ENCODE data around the gene RABAC1. TPM values are rescaled to one million over a fixed set of nuclear protein-coding genes. Genes with fewer than 3 reads are reported as not detected.

Gene RABAC1
- total and polyA plus RNA-seq, 2 of the 13 experiments (the other 11 are each of a cell fraction or from before 2014, with no cell fraction given), result 37.4 to 74.0 TPM

DNA sequence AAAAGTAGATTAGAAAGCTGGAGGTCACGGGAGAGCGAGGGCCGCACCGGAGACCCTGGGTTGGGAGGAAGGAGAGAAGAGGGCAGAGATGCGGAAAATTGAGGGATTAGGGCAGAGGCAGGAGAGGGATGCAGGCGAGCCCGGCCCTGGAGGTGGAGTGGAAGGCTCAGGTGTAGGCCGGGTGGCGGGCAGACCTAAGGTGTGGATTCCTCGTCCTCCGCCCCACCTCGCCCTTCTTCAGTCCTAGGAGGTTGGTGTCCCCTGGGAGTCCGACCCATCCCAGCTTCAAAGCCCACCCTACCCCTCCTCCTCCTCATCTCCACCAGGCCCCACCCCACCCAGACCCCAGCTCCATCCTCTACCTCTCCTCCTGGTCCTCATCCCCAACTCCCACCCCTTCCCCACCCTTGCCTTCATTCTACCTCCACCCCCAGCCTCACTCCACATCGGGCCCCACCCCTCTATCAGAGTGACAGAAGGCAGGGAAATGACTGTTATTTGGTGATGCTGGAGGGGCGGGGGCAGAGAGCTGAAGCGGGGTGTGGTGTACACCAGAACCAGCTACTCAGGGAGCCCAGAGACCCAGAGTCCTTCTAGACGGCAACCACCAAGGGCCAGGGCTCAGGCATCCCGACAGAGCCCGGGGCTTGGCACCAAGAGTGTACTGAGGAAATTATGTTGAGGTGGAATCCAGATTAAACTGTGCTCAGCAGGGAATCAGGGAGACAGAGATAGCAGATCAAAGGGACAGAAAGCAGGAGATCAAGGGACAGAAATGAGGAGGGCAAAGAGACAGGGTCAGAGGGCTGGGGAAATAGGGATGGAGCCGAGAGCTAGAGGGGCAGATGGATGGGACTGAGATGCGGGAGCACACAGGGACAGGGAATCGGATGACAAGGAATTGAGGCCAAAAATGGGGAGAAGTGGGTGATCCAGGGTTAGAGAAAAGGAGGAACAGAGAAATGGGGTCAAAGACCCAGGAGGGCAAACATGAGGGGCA, 37.2 kb downstream of the RABAC1 start:
- Histone ChIP-seq H3K4me2 (ENCODE audit: low read depth, low read length) (no peak overlapping the region), H3K4me1 (ENCODE audit: insufficient read depth, low read length) (no peaks in the 10 kb centered on the region), H3K9ac (ENCODE audit: insufficient read depth, low read depth, low read length) (no peak overlapping the region), H3K27me3 (ENCODE audit: control insufficient read depth in 1 of 2, insufficient read depth in 2 of 2, low read length in 2 of 2) (peaks cover 0 to 50% of the 10 kb centered on the region in 2 experiments; a peak in 4 of 5 replicates), H3K27ac (ENCODE audit: extremely low read length, insufficient read depth, low read length) (no peak overlapping the region), H2AFZ (ENCODE audit: low read length) (no peak overlapping the region), H3K79me2 (ENCODE audit: insufficient read depth, low read length) (no peaks in the 10 kb centered on the region), H3K4me3 (replicated peaks in 1 of 3; ENCODE audit: insufficient read depth in 1 of 3, low read depth in 2 of 3, low read length in 3 of 3) (no peak overlapping the region), H4K20me1 (ENCODE audit: insufficient read depth, low read length) (no peaks in the 10 kb centered on the region), H3K9me3 (ENCODE audit: low read length) (no peaks in the 10 kb centered on the region), H3K36me3 (replicated peaks in 1 of 2; ENCODE audit: control insufficient read depth in 1 of 2, insufficient read depth in 2 of 2, low read length in 2 of 2) (no peaks in the 10 kb centered on the region)
- ATAC-seq, result no peak
- ChIA-PET POLR2A (interaction anchor here (1.2 kb wide), 1 partner anchor 34 kb away, joined by 3 read pairs; no protein-coding TSS in a partner anchor), CTCF (ENCODE audit: low intra/inter-chr PET ratio, low total read pairs) (no interaction called here)
- FAIRE-seq, result no peak
- in situ Hi-C loops (cut with HindIII; ENCODE audit: extremely low pct_ligation_motif_present, low pct_unique_long_range_greater_than_20kb), result no loop called here
- WGBS (ENCODE audit: low lambda C conversion rate), result 29% methylated on average over 20 of the region's 22 CpGs
- intact Hi-C loops (cut with micrococcal nuclease; ENCODE audit: unreplicated experiment), result no loop called here
- TF ChIP-seq, protein P1, sequence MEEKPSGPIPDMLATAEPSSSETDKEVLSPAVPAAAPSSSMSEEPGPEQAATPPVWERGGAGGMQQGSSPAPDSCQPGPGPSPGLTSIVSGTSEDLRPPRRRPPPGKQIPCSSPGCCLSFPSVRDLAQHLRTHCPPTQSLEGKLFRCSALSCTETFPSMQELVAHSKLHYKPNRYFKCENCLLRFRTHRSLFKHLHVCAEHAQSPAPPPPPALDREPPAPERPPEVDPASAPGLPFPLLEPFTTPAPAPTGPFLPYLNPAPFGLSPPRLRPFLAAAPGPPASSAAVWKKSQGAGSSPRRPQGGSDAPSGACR (CRISPR knock-in tag; IDR thresholded peaks at IDR 0.05), result no peak
- TF ChIP-seq NFKB2 (CRISPR knock-in tag; IDR thresholded peaks at IDR 0.05; ENCODE audit: borderline replicate concordance), result no peak
- TF ChIP-seq TRIM24 (CRISPR knock-in tag; IDR thresholded peaks at IDR 0.05), result no peak
- no peak for TF ChIP-seq ZMAT3 (CRISPR knock-in tag; conservative IDR thresholded peaks at IDR 0.05)
- BruUV-seq (replicated peaks), result no TSS peak
- DNase-seq (ENCODE audit: low spot score), result no peak

DNA sequence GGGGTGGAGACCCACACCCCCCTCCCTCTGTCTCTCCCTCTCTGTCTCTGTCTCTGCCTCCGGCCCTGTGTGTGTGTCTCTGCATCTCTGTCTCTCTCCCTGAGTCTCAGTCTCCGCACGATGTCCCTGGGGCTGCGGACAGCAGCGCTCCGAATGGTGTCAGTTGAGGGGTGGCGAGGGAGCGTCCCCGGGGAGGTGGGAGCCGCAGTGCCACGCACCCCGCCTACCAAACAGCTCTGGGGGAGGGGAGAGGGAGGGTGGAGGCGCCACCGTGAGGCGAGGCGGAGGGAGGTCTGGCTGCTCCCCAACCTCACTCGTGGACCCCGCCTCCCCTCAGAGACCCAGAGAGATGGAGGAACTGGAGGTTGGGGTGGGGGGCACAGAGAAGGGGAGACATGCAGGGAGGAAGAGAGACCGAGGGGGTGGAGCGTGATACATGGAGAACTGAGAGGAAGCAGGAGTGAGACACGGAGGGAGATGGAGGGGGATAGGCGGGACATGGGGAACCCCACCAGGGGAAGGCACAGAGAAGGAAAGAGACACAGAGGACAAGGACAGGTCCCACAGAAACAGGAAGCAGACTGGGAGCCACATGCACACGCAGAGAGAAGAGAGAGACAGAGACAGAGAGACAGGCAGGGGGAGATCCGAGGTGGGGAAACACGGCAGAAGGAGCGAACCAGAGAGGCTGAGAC, 38.1 kb downstream of the RABAC1 start:
- H3K36me3 ChIP-seq (replicated peaks in 1 of 2; ENCODE audit: control insufficient read depth in 1 of 2, insufficient read depth in 2 of 2, low read length in 2 of 2), result no peaks in the 10 kb centered on the region
- H3K9ac ChIP-seq (ENCODE audit: insufficient read depth, low read depth, low read length), result no peak overlapping the region
- no peaks in the 10 kb centered on the region for H3K4me1 ChIP-seq (ENCODE audit: insufficient read depth, low read length)
- FAIRE-seq (no peak), ATAC-seq (no peak), DNase-seq (ENCODE audit: low spot score) (no peak)
- 38% methylated on average over 26 of the region's 26 CpGs for WGBS (ENCODE audit: low lambda C conversion rate)
- peaks cover 0 to 44% of the 10 kb centered on the region in 2 experiments; a peak in 4 of 5 replicates for H3K27me3 ChIP-seq (ENCODE audit: control insufficient read depth in 1 of 2, insufficient read depth in 2 of 2, low read length in 2 of 2)
- H3K9me3 ChIP-seq (ENCODE audit: low read length), result no peaks in the 10 kb centered on the region
- ChIA-PET POLR2A (interaction anchor here (1.2 kb wide), 1 partner anchor 33 kb away, joined by 3 read pairs; no protein-coding TSS in a partner anchor), CTCF (ENCODE audit: low intra/inter-chr PET ratio, low total read pairs) (no interaction called here)
- no TSS peak for BruUV-seq (replicated peaks)
- no peak overlapping the region for H3K27ac ChIP-seq (ENCODE audit: extremely low read length, insufficient read depth, low read length)
- no peak overlapping the region for H3K4me2 ChIP-seq (ENCODE audit: low read depth, low read length)
- H2AFZ ChIP-seq (ENCODE audit: low read length), result no peak overlapping the region
- no peak for TF ChIP-seq ZNF598 (CRISPR knock-in tag; IDR thresholded peaks at IDR 0.05; ENCODE audit: borderline replicate concordance)
- TF ChIP-seq, protein P2, sequence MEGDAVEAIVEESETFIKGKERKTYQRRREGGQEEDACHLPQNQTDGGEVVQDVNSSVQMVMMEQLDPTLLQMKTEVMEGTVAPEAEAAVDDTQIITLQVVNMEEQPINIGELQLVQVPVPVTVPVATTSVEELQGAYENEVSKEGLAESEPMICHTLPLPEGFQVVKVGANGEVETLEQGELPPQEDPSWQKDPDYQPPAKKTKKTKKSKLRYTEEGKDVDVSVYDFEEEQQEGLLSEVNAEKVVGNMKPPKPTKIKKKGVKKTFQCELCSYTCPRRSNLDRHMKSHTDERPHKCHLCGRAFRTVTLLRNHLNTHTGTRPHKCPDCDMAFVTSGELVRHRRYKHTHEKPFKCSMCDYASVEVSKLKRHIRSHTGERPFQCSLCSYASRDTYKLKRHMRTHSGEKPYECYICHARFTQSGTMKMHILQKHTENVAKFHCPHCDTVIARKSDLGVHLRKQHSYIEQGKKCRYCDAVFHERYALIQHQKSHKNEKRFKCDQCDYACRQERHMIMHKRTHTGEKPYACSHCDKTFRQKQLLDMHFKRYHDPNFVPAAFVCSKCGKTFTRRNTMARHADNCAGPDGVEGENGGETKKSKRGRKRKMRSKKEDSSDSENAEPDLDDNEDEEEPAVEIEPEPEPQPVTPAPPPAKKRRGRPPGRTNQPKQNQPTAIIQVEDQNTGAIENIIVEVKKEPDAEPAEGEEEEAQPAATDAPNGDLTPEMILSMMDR (CRISPR knock-in tag; IDR thresholded peaks at IDR 0.05), result peak; percentile 14; the same call in 1 of the 2 replicates
- H3K4me3 ChIP-seq (replicated peaks in 1 of 3; ENCODE audit: insufficient read depth in 1 of 3, low read depth in 2 of 3, low read length in 3 of 3), result no peak overlapping the region
- H3K79me2 ChIP-seq (ENCODE audit: insufficient read depth, low read length), result no peaks in the 10 kb centered on the region
- no peaks in the 10 kb centered on the region for H4K20me1 ChIP-seq (ENCODE audit: insufficient read depth, low read length)
- in situ Hi-C loops (cut with HindIII; ENCODE audit: extremely low pct_ligation_motif_present, low pct_unique_long_range_greater_than_20kb), result no loop called here
- intact Hi-C loops (cut with micrococcal nuclease; ENCODE audit: unreplicated experiment), result no loop called here

All from HepG2 (cell line).